HL-60 (cell line): Measurements from ENCODE around the gene SPATA2.
A peak's percentile ranks its signal among the peaks of the same experiment; 100 is the strongest.

ENCODE experiments used
- DNase-seq, 2 experiments: peaks; one replicate each; pipeline ENCODE4 v3.0.0-alpha.2; 2010 to 2020; ENCODE audit warnings: low read depth in 1 of 2, low spot score in 1 of 2
- H3K27ac ChIP-seq: fragments of 250-450 bp; sonication (Bioruptor Pico); replicated peaks from 2 replicates; pipeline ENCODE4 v1.5.1; 2020; ENCODE audit warnings: mild to moderate bottlenecking, moderate library complexity
- H3K27me3 ChIP-seq: fragments of 250-450 bp; sonication (Bioruptor Pico); 2 replicates; pipeline ENCODE4 v1.5.1; 2021; ENCODE audit warnings: mild to moderate bottlenecking, moderate library complexity; ENCODE audit not compliant: insufficient read depth, poor library complexity, severe bottlenecking
- H3K4me3 ChIP-seq: replicated peaks from 2 replicates; pipeline ENCODE4 v1.5.1; 2011; ENCODE audit warnings: mild to moderate bottlenecking, control low read depth, low read length; ENCODE audit not compliant: insufficient read depth
- CTCF ChIP-seq: IDR thresholded peaks from one replicate; pipeline ENCODE4 v1.5.1; 2011; ENCODE audit warnings: low read length, control low read depth, inconsistent platforms; ENCODE audit not compliant: insufficient read depth
- GABPA ChIP-seq: IDR thresholded peaks from 2 replicates; pipeline ENCODE4 v1.6.1; 2012; ENCODE audit warnings: low read depth
- POLR2AphosphoS5 ChIP-seq: IDR thresholded peaks from 2 replicates; pipeline ENCODE4 v1.6.1; 2012; ENCODE audit warnings: low read depth
- SPI1 ChIP-seq: IDR thresholded peaks from 2 replicates; pipeline ENCODE4 v1.6.1; 2012; ENCODE audit warnings: low read depth, mild to moderate bottlenecking, borderline replicate concordance
- TF ChIP-seq, protein P1 (sequence below): IDR thresholded peaks from 2 replicates; pipeline ENCODE4 v1.6.1; 2012; ENCODE audit warnings: low read depth; ENCODE audit not compliant: insufficient replicate concordance

SPATA2 gene

DNA sequence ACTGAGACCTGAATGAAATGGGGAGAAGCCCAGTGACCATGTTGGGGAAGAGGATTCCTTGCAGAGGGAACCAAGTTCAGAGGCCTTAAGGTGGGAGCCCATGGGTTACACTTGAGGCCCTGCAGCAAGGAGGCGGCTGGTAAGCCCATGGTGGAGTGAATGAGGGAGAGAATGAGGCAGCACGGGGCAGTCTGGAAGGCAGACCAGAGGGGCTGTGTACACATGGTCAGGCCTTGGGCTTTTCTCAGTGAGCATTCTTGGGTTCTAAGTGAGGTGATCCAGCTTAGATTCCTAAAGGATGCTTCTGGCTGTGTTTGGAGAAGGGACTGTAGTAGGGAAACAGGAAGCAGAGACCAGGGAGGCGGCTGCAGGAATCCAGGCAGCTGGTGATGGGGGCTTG lies 39.8 kb upstream of the SPATA2 start:
- Histone ChIP-seq H3K4me3 (no peak overlapping the region), H3K27ac (no peak overlapping the region), H3K27me3 (no peaks in the 10 kb centered on the region)
- no peak for DNase-seq
- TF ChIP-seq GABPA (no peak), CTCF (no peak), POLR2AphosphoS5 (no peak), SPI1 (no peak)
- TF ChIP-seq, protein P1, sequence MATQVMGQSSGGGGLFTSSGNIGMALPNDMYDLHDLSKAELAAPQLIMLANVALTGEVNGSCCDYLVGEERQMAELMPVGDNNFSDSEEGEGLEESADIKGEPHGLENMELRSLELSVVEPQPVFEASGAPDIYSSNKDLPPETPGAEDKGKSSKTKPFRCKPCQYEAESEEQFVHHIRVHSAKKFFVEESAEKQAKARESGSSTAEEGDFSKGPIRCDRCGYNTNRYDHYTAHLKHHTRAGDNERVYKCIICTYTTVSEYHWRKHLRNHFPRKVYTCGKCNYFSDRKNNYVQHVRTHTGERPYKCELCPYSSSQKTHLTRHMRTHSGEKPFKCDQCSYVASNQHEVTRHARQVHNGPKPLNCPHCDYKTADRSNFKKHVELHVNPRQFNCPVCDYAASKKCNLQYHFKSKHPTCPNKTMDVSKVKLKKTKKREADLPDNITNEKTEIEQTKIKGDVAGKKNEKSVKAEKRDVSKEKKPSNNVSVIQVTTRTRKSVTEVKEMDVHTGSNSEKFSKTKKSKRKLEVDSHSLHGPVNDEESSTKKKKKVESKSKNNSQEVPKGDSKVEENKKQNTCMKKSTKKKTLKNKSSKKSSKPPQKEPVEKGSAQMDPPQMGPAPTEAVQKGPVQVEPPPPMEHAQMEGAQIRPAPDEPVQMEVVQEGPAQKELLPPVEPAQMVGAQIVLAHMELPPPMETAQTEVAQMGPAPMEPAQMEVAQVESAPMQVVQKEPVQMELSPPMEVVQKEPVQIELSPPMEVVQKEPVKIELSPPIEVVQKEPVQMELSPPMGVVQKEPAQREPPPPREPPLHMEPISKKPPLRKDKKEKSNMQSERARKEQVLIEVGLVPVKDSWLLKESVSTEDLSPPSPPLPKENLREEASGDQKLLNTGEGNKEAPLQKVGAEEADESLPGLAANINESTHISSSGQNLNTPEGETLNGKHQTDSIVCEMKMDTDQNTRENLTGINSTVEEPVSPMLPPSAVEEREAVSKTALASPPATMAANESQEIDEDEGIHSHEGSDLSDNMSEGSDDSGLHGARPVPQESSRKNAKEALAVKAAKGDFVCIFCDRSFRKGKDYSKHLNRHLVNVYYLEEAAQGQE: no peak

DNA sequence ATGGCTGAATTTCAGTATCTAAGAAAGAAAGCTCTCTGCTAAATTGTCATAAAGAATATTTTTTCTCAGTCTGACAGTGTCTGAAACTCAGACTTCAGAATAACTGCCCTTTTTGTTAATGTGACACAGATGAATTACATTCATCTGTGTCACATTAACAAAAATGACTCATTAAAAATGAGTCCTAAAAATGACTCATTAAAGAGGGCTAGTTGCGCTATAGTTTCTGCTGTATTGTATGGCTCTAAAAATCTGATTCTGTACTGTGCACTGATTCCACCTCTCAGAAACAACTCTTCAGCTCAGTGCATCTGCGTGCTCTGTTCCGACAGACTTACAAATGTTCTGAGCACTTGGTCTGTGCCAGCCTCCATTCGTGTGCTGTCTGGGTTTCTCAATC lies 35.8 kb upstream of the SPATA2 start:
- TF ChIP-seq CTCF (no peak), GABPA (no peak), SPI1 (no peak), POLR2AphosphoS5 (no peak)
- TF ChIP-seq, protein P1: no peak
- H3K4me3 ChIP-seq: no peak overlapping the region
- no peak for DNase-seq
- no peaks in the 10 kb centered on the region for H3K27me3 ChIP-seq
- H3K27ac ChIP-seq: no peak overlapping the region

GRCh38 chr20:49948809-49949507 lies 33.6 kb upstream of the SPATA2 start:
- TF ChIP-seq CTCF (no peak), SPI1 (peak; percentile 81)
- no peak overlapping the region for H3K27ac ChIP-seq
- H3K27me3 ChIP-seq: no peaks in the 10 kb centered on the region
- DNase-seq: peak in 1 of 2 experiments; percentile 47
- no peak overlapping the region for H3K4me3 ChIP-seq

DNA sequence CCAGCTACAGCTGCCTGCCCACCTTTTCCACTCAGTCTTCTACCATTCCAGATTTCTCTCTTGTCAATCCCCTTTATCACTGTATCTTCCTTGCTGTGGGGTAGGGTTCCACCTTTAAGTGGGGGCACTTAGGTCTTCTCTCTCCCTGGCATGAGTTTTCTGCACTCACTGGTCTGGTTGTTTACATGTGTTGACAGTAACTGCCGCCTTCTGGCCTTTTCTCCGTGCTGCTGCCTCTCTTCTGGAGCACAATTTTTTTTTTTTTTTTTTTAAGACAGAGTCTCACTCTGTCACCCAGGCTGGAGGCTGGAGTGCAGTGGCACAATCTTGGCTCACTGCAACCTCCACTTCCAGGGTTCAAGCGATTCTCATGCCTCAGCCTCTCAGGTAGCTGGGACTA lies 32.8 kb upstream of the SPATA2 start:
- Histone ChIP-seq H3K27me3 (no peaks in the 10 kb centered on the region), H3K4me3 (no peak overlapping the region), H3K27ac (no peak overlapping the region)
- no peak for DNase-seq
- TF ChIP-seq POLR2AphosphoS5 (no peak), CTCF (no peak), GABPA (no peak), SPI1 (no peak)
- TF ChIP-seq, protein P1: no peak
